Thoracic aorta (tissue), 2 donors: Measurements from ENCODE around the gene FKBP2. TPM values are rescaled to one million over a fixed set of nuclear protein-coding genes. Genes with fewer than 3 reads are reported as not detected.

Experiments used
- ATAC-seq: fragments of 150-250 bp; one replicate; pipeline ENCODE4 v1.8.0; 2017; ENCODE audit warnings: low read depth; ENCODE audit not compliant: insufficient number of reproducible peaks, low FRiP score
- DNase-seq: peaks from one replicate; pipeline ENCODE4 v3.0.0-alpha.2; 2020; ENCODE audit warnings: low spot score
- H3K27ac ChIP-seq, 2 donors: fragments of 200-600 bp; sonication (generic); 1 replicate in 1 of 2; 2 replicates in 1 of 2; pipeline ENCODE4 v1.5.1; 2016; ENCODE audit warnings: mild to moderate bottlenecking in 2 of 2, moderate library complexity in 2 of 2
- H3K27me3 ChIP-seq: fragments of 200-600 bp; sonication (generic); replicated peaks from 2 replicates; pipeline ENCODE4 v1.6.0; 2016; ENCODE audit warnings: mild to moderate bottlenecking; ENCODE audit not compliant: insufficient read depth
- H3K36me3 ChIP-seq: fragments of 200-600 bp; sonication (generic); one replicate; pipeline ENCODE4 v1.5.1; 2016
- H3K4me1 ChIP-seq, 2 donors: fragments of 200-600 bp; sonication (generic); 1 replicate in 1 of 2; 2 replicates in 1 of 2; pipeline versions ENCODE4 v1.5.1 to v1.6.0; 2016; ENCODE audit warnings: low read depth in 2 of 2, mild to moderate bottlenecking in 1 of 2; ENCODE audit not compliant: control insufficient read depth in 1 of 2
- H3K4me3 ChIP-seq: fragments of 200-600 bp; sonication (generic); 2 replicates; pipeline ENCODE4 v1.5.1; 2016; ENCODE audit warnings: mild to moderate bottlenecking
- H3K9me3 ChIP-seq: fragments of 200-600 bp; sonication (generic); 2 replicates; pipeline ENCODE4 v1.5.1; 2016
- CTCF ChIP-seq: fragments of 200-600 bp; sonication (generic); IDR thresholded peaks from one replicate; pipeline ENCODE4 v1.5.1; 2019; ENCODE audit warnings: antibody characterized with exemption
- total RNA-seq, 2 donors: library from RNA; depleted of rRNA; stranded (reverse); fragments of >200 nt; gene quantifications; one replicate each; pipeline versions ENCODE4 v1.1.0 to v1.2.3, GENCODE V29; 2016

The FKBP2 gene
- total RNA-seq, 2 donors from 2014 or later: 51.7 to 53.0 TPM

- no peak for ATAC-seq
- Histone ChIP-seq H3K9me3 (no peaks in the 10 kb centered on the region), H3K4me1 (no peaks in the 10 kb centered on the region), H3K27me3 (no peaks in the 10 kb centered on the region), H3K27ac (no peak overlapping the region), H3K36me3 (peaks cover 52% of the 10 kb centered on the region), H3K4me3 (no peak overlapping the region)
- TF ChIP-seq CTCF: no peak
- DNase-seq: no peak
These were observed 37.9 kb upstream of the FKBP2 start for GRCh38 chr11:64202992-64203391.

DNA sequence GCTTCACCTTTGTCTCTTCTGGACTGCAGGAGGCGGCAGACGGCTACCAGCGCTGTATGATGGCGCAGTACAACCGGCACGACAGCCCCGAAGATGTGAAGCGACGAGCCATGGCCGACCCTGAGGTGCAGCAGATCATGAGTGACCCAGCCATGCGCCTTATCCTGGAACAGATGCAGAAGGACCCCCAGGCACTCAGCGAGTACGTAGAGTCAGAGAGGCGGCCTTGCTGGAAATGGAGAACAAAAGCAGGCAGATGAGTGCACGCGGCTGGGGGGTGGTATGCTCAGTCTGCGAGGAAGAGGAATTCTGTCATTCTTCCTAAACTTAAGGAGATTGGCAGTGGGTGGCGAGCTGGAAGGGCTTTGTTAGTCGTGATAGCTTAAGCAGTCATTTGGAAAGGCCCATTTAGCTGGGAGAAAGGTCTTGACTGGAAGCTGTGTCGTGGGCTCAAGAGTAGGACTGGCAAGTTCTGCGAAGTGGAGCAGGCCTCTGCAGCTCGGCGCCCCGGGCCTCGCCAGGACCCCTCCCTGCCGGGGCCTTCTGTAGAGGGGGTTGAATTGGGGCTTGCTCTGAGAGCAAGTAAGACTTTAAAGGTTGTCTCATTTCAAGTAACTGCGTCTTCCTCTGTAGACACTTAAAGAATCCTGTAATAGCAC is 37.3 kb upstream of the FKBP2 start:
- H3K36me3 ChIP-seq: peaks cover 46% of the 10 kb centered on the region
- H3K27me3 ChIP-seq: no peaks in the 10 kb centered on the region
- DNase-seq (no peak), ATAC-seq (no peak)
- H3K27ac ChIP-seq: no peak overlapping the region
- H3K4me3 ChIP-seq: no peak overlapping the region
- no peaks in the 10 kb centered on the region for H3K4me1 ChIP-seq
- TF ChIP-seq CTCF: no peak
- no peaks in the 10 kb centered on the region for H3K9me3 ChIP-seq

DNA sequence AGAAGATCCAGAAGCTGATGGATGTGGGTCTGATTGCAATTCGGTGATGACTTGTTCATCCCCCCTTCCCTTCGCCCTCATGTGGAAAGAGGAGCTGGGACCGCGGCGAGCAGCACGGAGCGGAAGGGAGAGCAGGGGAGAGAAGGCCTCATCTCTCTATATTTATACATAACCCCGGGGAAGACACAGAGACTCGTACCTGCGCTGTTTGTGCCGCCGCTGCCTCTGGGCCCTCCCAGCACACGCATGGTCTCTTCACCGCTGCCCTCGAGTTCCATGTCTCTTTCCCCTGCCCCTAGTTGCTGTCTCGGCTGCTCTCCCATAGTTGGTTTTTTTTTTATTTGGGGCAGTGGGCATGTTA is 36.8 kb upstream of the FKBP2 start:
- Histone ChIP-seq H3K27ac (no peak overlapping the region), H3K4me1 (no peaks in the 10 kb centered on the region), H3K4me3 (no peak overlapping the region), H3K36me3 (peaks cover 41% of the 10 kb centered on the region), H3K9me3 (no peaks in the 10 kb centered on the region), H3K27me3 (no peaks in the 10 kb centered on the region)
- DNase-seq (no peak), ATAC-seq (no peak)
- TF ChIP-seq CTCF: no peak

DNA sequence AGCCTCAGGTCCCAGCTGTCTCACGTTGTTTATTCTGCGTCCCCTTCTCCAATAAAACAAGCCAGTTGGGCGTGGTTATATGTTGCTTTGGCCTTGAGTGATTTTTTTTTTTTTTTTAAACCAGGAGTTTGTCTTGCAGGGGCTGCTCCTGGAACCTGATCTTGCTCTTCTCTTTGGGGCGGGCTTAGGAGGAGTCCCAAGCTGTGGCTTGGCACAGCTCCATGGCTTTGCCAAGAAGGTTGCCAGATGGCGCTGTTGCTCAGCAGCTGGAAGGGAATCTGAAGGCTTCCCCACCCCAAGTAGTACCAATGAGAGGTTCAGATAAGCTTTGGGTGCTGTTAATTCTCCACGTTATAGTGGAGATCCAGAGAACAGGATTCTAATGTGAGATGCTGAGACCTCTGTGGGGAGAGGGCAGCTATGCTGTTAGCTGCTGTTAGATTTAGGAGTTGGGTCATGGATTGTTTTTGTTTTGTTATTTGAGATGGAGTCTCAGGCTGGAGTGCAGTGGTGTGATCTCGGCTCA is 36.4 kb upstream of the FKBP2 start:
- DNase-seq (no peak), ATAC-seq (peak; percentile 41)
- Histone ChIP-seq H3K27me3 (no peaks in the 10 kb centered on the region), H3K4me3 (no peak overlapping the region), H3K4me1 (no peaks in the 10 kb centered on the region), H3K27ac (no peak overlapping the region), H3K9me3 (no peaks in the 10 kb centered on the region), H3K36me3 (peaks cover 36% of the 10 kb centered on the region)
- TF ChIP-seq CTCF: peak; percentile 46

- no peak for DNase-seq
- no peaks in the 10 kb centered on the region for H3K27me3 ChIP-seq
- no peaks in the 10 kb centered on the region for H3K9me3 ChIP-seq
- peaks cover 20% of the 10 kb centered on the region for H3K36me3 ChIP-seq
- H3K27ac ChIP-seq: peak within 1 kb of the TSS; percentile 34 to 65
- ATAC-seq: no peak
- H3K4me1 ChIP-seq: no peaks in the 10 kb centered on the region
- TF ChIP-seq CTCF: no peak
- peak within 1 kb of the TSS; percentile 68 for H3K4me3 ChIP-seq
These were observed 34.2 kb upstream of the FKBP2 start, which contains the start of gene FERMT3 for GRCh38 chr11:64206457-64207255. Gene FERMT3, plus strand, starts transcription at chr11:64206721. Its CDS starts 644 bp downstream, at chr11:64207365.
